Activated CD4-positive, CD25-positive, alpha-beta regulatory T cell treated with anti-CD3 and anti-CD28 coated beads, Interleukin-2, amount 50 U/mL, for 24 hours (primary cell): Measurements from ENCODE around the gene PCDH20.
"Not testable (repeated sequence)": the region's sequence is repeated elsewhere in the genome, so short reads cannot be mapped to it uniquely, and the experiment has no call there.

Experiments used
- ATAC-seq, 2 donors: fragments of 150-1000 bp; cut with Tn5 transposase; one replicate each; pipeline ENCODE4 v1.10.0; 2021; ENCODE audit warnings: mild to moderate bottlenecking in 1 of 2, moderate library complexity in 1 of 2

Gene PCDH20, protein sequence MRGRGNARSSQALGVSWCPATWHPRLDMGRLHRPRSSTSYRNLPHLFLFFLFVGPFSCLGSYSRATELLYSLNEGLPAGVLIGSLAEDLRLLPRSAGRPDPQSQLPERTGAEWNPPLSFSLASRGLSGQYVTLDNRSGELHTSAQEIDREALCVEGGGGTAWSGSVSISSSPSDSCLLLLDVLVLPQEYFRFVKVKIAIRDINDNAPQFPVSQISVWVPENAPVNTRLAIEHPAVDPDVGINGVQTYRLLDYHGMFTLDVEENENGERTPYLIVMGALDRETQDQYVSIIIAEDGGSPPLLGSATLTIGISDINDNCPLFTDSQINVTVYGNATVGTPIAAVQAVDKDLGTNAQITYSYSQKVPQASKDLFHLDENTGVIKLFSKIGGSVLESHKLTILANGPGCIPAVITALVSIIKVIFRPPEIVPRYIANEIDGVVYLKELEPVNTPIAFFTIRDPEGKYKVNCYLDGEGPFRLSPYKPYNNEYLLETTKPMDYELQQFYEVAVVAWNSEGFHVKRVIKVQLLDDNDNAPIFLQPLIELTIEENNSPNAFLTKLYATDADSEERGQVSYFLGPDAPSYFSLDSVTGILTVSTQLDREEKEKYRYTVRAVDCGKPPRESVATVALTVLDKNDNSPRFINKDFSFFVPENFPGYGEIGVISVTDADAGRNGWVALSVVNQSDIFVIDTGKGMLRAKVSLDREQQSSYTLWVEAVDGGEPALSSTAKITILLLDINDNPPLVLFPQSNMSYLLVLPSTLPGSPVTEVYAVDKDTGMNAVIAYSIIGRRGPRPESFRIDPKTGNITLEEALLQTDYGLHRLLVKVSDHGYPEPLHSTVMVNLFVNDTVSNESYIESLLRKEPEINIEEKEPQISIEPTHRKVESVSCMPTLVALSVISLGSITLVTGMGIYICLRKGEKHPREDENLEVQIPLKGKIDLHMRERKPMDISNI

DNA sequence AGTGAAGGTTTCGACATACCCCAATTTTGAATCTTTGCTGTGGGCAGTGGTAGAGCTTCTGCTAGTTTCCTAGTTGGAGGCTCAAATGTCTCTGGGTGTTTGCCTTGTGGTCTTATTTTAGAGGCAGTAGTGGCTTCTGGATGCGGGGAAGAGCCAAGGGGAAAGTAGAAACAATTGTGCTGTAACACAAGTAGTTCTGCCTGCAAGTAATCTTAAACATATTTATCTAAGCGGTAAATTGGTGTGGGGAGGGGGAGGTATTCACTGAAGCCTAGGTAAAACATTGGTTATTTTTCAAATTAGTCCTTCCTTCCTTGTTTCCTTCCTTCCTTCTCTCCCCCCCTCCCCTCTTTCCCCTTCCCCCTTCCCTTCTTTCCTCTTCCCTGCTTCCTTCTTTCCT, at the start of gene PCDH20:
TSS of gene PCDH20 (minus strand) at position 101 of the 400 bp plus-strand sequence. CDS start 691 bp downstream, outside the sequence.
- no peak for ATAC-seq

DNA sequence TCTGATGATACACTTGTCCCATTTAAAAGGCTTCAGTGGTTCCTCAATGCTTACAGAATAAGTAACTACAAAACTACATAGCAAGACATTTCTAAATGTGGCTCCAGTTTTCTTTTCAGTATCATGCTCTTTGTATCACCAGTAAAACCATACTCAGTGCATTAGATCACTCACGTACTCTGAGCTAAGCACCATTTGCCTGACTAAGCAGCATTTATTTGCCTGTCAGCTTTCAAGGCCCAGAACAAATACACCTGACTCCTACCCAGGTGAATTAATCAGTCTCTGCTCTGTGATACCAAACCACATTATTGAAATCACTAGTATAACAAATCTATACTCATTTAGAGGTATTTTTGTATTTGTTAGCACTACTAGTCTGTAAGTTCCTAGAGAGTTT, 47.4 kb upstream of the PCDH20 start:
- ATAC-seq = no peak

DNA sequence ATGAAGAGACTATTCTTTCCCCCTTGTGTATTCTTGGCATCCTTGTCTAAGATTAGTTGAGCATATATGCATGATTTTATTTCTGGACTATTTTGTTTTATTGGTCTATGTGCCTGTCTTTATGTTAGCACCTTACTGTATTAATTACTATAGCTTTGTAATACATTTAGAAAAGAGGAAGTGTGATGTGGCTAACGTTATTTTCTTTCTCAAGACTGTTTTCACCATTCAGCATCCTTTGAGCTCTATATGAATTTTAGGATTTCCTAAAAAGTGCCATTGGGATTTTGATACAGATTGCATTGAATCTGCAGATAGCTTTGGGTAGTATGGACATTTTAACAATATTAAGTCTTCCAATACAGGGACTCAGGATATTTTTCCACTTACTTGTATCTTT, 37.5 kb upstream of the PCDH20 start:
- ATAC-seq = no peak

DNA sequence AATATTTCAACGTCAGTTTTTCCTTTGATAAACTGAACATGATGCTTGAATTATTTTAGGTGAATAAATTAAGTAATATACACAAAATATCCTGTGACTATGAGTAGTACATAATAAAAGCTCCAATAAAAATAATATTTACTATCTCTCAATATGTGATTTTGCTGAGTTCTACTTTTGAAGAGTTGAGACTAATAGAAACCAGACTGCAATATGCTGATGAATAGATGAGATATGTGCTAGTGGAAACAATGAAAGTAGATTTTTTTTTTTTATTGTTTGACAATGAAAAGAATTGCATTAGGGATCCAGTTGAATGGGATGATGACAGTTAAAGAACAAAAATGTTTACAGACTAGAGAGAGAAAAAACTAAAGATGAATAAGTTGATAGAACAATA, 16.4 kb upstream of the PCDH20 start:
- ATAC-seq = no peak

DNA sequence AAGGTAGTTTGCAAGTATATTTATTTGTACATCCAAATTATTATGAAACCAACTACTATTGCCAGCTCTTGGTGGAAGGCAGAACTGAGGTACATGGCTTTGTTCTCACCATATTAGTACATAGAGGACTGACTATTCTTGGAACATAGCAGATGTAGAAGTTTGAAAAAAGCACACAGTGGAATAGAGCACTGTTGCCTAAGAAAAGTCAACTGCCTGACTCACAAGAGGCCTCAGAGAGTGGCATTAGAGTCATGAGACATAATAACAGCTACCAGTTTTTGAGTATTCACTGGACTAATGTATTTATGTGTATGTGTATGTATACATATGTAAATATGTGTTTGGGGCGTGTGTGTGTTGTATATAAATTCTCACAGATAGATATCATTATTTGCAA, 8.3 kb upstream of the PCDH20 start:
- no peak for ATAC-seq

DNA sequence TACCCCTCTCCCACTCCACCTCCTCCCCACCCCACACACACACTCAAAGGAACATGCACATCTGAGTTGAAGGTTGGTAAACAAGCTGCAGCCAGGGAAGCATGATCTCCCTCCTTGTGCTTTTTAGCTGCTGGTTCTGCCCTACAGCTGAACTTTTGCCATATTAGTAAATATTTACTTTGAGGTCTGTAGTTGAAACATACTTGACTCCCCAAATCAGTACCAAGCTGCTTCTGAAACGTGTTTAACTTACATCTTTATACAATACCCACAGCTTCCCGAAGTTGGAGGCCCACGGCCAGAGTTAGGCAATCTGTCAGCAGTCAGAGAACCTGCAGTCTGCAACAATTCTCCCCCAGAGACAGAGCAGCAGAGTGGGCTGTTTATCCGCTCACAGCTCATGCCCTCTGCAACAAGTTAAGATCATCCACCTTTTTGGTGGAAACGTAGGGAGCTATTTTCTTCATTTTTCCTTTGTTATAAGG, 1.5 kb upstream of the PCDH20 start:
- no peak for ATAC-seq

DNA sequence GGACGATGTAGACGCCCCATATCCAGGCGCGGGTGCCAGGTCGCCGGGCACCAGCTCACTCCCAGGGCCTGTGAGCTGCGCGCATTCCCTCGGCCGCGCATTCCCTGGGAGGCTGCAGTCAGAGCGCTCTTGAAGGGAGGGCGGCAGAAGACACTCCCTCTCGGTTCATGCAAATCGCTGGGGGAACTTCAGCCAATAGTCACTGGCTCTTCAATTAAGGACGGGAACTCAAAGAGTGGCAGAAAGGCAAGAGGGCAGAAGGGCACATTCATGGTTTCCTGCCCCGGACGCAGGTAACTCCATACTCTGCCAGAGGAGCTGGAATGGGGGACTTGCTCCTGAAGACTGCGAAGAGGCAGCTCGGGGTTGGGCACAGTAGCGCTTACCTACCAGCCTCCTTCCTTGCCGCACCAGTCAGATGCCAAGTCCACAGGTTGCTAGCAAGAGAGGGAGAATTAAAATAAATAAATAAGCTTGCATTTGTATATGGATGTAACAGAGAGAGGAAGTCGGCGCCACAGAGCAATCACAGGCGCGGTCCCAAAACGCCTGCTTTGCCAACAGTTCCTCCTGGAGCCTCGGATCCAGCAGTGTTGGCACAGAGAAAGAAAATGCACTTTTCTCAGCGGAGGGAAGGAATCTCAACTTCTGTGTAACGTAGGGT, 459 bp downstream of the PCDH20 start:
- no peak for ATAC-seq

DNA sequence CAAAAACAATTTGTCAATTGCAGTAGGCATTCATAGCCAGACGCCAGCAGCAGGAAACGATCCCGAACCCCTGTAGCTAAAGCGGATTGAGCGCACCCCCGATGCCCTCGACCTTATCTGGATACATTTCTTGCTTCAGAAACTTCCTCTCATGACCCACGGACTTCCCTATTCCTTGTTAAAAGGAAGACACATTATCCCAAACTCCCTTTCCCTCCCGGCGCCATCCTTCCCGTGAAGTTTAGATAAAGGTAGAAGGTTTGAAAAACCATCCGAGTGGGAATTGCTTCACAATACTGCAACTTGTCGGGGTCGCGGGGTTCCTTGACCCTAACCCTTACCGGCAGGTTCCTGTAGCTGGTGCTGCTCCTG, 977 bp downstream of the PCDH20 start:
- ATAC-seq = no peak

DNA sequence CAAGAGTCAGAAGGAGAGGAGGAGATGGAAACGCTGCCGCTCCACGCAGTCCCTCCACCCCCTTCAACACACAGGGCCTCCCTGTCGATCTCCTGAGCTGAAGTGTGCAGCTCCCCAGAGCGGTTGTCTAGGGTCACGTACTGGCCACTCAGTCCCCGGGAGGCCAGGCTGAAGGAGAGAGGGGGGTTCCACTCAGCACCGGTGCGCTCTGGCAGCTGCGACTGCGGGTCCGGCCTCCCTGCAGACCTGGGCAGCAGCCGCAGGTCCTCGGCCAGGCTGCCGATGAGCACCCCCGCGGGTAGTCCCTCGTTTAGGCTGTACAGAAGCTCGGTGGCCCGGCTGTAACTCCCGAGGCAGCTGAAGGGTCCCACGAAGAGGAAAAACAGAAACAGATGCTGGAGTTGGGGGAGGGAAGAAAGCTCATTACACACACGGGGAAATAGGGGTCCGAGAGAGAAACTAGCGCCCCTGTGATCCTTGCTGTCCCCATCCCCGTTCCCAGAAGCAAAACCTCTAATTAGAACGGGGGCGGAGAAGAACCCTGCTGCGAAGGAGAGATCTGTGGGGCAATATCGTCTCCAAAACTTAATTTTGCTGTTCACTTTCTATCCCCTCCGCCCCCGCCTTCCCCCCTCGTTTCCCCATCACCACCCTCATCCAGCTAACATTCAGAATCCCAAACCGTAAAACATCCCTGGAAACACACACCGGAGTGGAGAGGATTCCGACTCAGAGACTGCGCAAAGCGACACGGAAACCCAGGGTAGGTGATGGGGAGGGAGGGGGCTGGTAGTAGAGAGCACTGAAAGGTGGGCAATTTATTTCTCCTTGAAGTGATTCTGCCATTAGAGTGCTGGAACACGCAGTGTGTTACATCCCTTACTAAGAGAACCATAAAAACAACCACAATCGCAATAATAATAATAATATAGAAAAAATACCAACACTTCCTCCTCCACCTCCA, 1.8 kb downstream of the PCDH20 start:
- no peak for ATAC-seq

DNA sequence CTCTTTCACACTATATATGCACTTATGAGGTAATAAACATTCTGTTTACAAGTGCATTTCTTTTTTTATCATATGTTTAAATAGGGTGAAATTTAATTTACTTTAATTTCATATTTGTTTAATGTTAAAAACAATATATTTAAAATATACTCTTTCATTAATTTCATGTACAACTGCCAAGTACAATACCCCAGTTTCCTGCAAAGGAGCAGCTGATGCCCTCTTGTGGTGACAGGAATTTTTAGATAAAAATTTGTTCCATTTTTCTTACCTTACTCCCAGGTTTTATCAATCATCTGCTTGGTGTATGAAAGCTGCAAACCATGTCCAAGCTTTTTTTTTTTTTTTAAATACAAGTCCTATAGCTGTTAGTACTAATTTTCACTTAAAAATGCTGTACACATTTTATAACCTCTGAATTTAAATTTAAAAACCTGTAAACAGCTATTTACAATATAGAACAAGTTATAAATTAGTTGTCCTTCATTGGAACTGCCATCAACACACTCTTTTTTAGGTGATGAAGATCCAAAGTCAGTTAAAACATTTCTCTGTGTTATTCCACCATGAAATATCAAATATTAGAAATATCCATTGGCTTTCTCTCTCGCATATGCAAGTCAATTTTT, 4.9 kb downstream of the PCDH20 start:
- ATAC-seq = no peak

DNA sequence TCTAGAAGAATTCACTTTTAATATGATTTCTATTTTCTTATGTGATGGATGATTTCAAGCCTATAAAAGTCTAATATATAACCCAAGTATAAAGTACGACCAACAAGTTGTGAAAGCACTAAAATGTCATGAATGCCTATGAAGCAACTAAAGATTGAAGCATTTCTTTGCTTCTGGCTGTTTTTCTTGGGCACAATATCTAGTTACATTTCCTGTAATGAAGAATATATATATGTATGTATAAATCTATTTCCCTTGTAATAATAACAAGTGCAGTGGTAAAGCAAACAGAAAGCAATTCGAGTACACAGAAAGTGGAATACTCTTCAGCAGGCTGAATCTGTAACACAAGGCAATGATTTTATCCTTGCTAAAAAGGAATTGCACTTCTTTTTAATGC, 5.4 kb downstream of the PCDH20 start:
- no peak for ATAC-seq

DNA sequence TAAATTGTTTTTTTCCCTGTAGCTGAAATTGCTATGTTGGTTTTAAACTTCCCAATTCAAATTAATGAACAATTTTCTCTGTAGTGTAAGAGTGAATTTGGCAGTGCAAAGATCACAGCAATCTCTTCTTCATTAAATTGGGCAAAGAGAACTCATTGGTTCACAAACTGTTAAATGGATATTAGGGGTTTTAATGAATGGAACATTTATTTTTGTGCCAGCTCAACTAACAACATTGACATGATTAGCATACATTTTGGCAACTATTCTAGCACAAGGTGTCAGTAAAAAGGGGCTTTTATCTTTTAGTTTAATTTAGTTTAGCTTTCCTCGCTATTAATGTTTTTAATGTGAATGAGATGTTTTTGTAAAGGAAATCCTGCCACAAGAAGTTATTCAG, 7.1 kb downstream of the PCDH20 start:
- ATAC-seq = no peak

DNA sequence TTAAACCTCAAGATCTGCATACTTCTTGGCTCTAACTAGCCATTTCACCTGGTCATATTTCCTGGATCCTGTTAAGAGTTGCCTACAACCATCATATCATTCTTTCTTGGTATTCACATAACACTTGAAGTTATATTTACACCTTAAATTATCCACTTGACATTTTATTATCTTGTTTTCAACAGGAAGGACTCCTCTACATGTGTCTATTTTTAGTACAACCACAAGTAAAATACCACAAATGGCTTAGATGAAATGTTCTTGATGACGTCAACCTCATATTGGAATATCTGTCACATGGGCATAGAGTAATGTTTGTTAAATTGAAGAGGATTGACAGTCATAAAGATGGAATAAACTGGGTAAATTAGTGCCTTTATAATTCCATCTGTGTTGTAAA, 9.4 kb downstream of the PCDH20 start:
- ATAC-seq = no peak

DNA sequence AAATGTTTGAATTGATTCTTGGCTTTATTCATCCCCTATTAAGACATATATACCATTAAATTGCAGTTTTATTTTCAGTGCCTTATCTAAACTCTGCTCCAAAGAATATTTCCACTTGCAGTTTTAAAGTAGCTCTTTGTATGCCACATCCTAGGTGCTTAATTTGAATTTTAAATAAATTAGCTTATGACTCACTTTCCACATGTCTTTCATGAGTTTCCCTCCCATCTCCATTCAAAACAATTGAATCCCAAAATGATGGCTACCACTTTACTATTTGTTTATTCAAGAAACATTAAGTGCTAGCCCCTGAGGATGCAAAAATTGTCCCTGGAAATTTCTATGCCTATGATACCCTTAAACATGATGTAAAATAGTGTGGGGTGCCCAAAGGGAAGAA, 19.5 kb downstream of the PCDH20 start:
- ATAC-seq = no peak

DNA sequence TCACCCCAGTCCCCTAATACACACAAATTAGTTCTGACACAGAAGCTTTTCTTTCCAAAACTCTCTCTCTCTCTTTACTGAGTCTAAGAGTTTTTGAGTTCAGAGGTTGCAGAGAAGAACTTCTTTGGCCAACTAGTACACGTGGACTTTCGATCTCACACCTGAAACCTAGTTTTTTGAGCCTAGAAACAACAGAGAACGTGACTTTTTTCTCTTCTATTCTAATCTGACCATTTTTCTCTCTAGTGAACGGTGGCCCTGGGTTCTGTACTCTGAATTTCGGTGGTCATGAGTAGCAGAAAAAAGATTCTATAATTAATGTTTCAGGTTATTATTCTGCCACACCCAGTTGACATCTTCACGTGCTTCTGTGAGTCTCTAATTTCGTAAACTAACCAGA, 24.2 kb downstream of the PCDH20 start:
- ATAC-seq = no peak

DNA sequence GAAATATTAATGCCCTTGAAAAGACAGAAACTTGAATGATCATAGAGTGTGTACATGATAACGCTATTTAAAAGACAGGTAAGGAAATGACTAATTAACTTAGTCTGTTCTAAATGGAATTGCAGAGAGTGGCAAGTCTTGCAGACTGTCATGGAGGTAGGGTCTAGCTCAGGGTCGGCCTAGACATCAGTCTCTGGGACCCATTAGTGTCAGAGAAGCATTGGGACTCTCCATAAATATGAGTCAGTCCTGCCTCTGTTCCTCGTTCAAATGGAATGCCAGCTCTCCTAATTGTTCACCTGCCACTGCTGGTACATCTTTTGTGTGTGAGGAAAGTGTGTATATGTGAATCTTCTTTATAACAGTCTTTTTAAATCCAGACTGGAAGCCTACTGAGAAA, 28.0 kb downstream of the PCDH20 start:
- ATAC-seq = no peak

DNA sequence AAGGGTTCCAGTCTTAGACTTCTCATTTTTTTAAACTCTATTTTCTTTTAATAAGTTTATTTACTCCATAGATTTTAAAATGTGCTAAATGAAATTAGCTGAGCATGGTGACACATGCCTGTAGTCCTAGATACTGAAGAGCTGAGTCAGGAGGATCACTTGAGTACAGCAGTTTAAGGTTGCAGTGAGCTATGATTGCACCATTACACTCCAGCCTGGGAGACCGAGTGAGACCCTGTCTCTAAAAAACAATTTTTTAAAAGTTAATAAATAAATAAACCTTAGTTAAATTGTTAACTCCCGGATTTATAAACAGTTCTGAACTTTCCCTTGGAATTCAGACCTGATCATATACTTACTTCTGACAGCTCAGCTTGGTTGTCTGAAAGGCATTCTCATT, 32.5 kb downstream of the PCDH20 start:
- no peak for ATAC-seq

DNA sequence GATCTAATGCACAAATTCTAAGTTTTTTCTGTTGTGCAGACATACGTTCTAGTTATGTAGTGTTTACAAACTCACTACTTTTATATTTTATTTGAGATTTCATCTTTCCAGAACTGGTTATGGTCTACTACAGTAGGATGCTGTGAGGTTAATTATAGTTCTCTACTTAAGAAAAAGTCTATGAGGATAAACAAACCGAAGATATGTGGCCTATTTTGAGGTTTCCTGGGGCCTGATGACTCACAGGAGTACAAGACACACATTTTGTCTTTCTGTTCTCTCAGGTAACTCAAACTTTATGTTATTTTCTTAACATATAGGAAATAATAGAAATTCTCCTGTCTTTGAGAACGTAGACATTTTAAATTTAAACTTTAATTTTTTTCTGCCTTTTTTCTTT, 45.1 kb downstream of the PCDH20 start:
- ATAC-seq = no peak

DNA sequence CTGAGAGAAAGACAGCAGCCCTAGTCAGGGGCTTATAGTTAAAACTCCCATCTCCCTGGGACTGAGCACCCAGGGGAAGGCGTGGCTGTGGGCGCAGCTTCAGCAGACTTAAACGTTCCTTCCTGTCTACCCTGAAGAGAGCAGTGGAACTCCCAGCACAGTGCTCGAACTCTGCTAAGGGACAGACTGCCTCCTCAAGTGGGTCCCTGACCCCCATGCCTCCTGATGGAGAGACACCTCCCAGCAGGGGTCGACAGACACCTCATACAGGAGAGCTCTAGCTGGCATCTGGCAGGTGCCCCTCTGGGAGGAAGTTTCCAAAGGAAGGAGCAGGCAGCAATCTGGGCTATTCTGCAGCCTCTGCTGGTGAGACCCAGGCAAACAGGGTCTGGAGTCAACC, 51.0 kb downstream of the PCDH20 start:
- ATAC-seq = not testable (repeated sequence)

DNA sequence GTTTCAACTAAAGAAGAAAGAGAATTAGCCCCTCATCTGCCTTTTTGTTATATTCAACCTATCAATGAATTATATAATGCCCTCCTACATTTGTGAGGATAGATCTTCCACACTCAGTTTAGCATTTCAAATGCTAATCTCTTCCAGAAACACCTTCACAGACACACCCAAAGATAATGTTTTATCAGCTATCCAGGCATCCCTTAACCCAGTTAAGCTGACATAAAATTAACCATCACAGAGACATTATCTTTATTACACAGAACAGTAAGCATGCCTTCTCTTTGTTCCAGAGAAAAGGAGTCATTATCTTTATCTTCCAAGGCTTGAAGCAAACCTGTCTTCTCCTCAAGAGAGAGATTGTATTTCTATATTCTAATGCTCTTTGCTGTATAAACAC, 53.1 kb downstream of the PCDH20 start:
- ATAC-seq = no peak
